Measurements from ENCODE around the gene ERN1.

The ERN1 gene

DNA sequence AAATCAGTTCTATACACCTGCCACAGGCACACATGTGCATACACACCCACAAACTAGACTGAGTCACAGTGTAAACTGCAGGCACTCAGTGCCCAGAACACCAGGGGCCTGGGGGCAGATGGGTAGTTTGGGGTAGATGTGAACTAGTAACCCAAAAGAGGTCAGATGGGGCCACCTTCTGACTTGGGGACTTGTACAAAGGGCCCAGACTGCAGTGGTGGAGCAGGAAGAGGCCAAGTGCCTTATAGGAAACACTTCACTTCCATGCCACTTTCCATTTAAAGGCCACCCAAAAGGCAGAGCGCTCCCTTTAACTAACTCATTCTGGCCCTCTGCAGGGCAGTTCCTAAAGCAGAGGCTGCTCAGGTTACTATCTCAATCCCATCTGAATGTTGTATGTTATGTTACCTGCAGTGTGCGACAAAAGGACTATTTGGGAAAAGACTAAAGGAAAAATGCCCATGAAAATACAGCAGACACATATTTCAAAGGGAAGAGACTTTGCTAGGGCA, 27.8 kb upstream of the ERN1 start:
- DNase-seq, result no peak

GRCh38 chr17:64156670-64157069, 26.7 kb upstream of the ERN1 start:
- no peak for DNase-seq

GRCh38 chr17:64155751-64156544, 26.0 kb upstream of the ERN1 start:
- no peak for DNase-seq

DNA sequence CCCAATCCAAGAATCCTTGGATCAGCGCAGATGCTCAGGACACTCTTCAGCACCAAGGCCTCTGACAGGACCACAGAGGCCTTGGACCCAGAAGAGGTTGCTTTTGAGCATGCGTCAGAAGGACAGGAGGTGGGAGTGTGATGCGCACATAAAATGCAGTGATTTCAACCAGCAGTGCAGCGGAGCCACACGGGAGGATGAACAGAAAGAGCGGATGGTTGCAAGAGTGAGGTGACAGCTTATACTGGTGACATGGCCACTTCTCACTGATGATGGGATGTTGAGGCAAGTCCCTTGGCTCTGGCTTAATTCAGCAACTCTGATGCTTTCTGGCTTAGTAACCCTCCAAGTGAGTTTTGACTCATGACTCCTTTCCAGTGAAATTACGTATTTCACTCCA, 25.2 kb upstream of the ERN1 start:
- DNase-seq, result no peak

- no peak for DNase-seq
Observed at GRCh38 chr17:64154717-64155116, 24.8 kb upstream of the ERN1 start.

GRCh38 chr17:64154313-64154695, 24.4 kb upstream of the ERN1 start:
- no peak for DNase-seq

DNA sequence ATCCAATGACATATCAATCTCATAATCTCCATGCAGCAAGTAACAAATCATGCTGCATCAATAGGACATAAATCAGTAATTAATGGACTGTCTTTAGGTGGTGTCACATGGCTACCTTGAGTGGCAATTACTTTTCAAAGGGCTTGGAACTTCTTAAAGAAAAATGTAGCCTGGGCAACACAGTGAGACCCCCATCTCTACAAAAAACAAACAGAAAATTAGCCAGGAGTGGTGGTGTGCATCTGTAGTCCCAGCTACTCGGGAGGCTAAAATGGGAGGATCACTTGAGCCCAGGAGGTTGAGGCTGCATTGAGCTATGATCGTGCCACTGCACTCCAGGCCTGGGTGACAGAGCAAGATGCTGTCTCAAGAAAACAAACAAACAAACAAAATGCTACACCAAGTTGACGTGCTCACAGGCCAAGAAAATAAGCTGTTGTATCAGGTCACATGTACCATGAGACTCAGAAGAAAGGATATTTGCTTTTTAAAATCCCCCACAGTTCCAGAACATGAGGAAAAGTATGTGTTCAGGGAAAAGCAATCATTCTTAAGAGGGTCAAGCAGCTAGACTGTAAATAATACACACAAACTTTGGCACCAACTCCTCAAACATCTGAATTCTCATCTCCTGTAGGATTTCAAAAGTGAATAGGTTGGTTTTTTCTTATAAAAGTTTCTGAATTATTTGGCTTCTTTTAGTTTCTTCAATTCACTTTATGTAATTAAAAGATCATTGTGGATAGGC, 23.8 kb upstream of the ERN1 start:
- DNase-seq, result no peak

DNA sequence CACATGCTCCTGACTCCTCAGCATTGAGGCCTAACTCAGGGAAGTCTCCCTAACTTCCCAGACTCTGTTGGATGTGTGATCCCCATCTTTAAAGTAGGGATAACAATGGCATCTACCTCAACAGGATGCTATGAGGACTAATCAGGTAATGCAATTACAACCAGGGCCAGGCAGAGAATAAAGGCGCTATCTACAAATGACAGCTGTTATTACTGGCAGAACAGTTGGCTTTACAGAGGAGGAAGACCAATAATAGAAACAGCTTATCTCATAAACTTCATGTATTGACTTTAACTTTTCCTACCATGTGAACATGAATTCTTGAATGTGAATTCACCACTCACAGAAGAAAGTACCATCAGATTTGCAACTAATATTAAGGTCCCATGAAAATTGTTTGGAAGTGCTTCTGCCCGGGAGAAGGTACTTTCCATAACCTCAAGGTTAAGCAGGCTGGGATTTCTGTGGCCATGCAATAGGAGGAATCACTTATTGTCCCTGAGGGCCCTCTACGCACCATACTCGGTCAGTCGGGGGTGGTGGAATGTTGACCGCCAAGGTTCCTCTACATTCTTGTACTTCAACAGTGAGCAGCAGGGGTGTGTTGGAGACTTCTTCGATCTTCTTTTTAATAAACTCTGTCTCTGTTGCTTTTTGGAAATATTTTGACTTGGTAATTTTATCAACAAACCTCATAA, 22.6 kb upstream of the ERN1 start:
- DNase-seq, result no peak

DNA sequence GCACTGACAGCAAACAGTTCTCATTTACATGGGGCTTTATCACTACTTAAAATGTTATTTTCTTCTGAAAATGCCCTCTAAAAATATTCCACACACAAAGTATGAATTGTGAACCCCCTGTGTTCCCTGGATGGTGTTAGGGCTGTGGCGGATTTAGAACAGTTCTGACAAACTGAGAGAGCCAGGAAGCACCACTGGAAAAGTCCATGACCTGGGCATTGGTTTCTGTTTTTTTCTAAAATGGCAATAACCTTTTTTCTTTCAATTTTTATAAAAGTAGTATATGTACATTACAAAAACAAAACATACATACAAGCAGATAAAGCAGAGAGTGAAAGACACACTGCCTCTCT, 21.0 kb upstream of the ERN1 start:
- DNase-seq, result no peak

DNA sequence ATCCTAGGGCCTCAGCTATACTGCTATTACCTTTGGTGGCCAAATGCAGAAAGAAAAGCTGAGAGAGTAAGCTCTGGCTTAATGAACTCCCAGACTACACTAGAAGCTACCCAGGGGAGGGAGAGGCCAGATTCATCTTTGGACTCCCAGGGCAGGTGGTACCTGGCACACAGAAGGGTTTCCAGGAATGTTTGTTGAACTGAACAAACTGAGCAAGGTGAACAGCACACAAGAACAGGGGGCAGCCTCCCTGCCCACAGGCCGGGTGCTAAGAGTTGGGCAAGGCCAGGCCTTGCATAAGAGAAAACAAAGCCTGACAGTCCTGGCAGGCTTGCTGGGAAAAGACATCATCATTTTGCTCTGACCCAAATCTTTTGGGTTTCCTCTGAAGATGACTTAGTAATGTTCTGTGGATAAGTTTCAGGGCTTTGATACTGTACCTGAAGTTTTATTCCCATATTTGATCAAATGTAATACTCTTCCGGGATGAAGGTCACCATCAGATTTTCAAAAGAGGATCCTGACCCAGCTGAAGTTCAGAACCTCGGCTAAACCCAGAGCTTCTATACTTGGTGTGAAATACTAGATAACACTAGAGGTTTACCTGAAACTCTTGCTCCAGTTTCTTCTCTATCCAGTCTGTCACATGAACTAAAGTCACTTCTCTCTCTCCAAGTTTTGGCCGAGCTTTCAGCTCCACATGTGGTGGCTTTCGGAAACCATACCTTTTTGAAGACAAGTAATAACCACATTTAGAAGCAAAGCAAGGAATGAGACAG, 20.5 kb upstream of the ERN1 start:
- peak; percentile 7 for DNase-seq

- DNase-seq, result no peak
Observed at GRCh38 chr17:64149196-64149595, 19.3 kb upstream of the ERN1 start.

DNA sequence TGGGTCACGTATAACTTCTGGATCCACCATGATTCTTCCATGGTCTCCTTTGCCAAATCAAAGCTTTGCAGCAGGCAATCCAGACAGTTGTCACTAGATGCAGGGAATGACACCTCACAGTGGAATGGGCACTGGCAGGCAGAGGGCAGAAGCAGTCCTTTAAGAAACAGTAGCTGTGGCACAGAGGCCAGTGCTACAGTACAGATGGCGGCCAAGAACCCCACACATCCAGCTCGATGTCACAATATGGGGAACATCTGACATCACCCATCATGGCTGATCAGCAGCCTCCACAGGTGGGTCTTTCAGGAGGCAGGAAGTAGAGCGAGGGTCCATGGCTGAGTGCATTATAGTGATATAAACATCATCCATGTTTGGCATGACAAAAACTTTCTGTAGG, 18.8 kb upstream of the ERN1 start:
- peak; percentile 23 for DNase-seq

- no peak for DNase-seq
Observed at GRCh38 chr17:64148017-64148631, 18.2 kb upstream of the ERN1 start.

- no peak for DNase-seq
Observed at GRCh38 chr17:64147110-64148016, 17.4 kb upstream of the ERN1 start.

DNA sequence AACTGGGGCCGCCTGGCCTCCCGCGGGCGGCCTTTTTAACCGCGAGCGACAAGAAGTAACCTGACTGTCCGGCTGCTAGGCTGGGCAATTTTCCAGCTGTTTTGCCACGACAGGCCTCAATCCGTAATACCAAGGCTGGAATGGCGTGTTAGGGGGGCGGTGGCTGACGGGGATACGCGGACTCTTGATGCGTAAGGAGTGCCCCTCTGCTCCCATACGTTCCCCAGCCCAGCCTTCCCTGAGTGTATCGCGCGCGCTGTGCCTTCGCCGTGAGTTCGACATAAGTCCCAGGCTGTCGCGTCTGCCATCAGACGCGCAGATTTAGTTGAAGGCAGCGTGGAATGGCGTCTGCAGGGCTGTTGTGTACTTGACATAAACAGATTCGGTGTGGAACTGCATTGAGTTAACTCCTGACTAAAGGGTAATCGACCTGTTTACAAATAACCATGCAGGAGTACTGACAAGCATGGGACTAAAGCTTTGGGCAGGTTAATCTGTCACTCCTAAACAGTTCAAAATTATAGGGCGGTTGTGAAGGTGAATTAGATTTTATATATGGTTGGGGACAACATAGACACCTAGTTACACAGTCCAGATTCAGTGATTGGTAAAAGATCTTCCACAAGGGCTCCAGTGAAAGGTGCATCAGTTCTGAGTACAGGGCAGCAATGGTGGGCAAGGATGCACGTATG, 16.6 kb upstream of the ERN1 start:
- DNase-seq, result no peak

GRCh38 chr17:64145751-64146417, 15.9 kb upstream of the ERN1 start:
- DNase-seq, result peak; percentile 98

- no peak for DNase-seq
Observed at GRCh38 chr17:64145375-64145750, 15.4 kb upstream of the ERN1 start.

- no peak for DNase-seq
Observed at GRCh38 chr17:64139542-64139941, 9.6 kb upstream of the ERN1 start.

DNA sequence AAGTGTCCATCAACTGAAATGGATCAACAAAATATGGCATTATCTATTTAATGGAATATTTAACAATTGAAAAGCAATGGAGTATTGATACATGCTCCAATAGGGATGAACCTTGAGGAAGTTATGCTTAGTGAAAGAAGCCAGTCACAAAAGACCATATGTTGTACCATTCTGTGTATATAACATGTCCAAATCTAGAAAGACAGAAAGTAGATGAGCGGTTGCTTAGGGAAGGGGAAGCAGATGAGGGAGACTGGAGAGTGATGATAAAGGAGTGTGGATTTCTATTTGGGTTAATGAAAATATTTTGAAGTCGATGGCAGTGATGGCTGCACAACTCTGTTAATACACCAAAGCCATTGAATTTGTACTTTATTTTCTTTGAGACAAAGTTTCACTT, 8.5 kb upstream of the ERN1 start:
- no peak for DNase-seq

DNA sequence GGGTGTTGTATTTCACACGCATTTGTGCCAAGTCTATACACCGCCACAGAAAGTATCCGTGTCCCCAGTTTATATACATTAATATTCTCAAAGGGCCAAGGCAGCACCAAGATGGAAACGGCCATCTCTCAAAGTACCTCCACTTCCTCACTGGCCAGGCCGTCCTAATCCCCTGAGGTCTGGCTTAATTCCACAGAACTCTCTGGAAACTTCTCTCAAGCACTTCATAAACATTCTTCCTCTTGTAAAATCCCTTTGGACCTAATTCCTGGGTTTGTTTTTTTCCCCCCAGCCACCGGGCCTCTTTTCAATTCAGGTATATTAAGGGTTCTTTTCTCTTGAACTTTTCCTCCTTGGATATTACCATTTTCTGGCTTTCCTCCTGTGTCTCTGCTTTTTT, 5.1 kb upstream of the ERN1 start:
- no peak for DNase-seq

Data from GF-D8 (cell line).